ENCODE measurements around the gene GGTLC1. TPM values are rescaled to one million over a fixed set of nuclear protein-coding genes. Genes with fewer than 3 reads are reported as not detected.
"Not testable (repeated sequence)": the region's sequence is repeated elsewhere in the genome, so short reads cannot be mapped to it uniquely, and the experiment has no call there.

The GGTLC1 gene
- total RNA-seq, 1 experiment from 2014 or later, result not detected

DNA sequence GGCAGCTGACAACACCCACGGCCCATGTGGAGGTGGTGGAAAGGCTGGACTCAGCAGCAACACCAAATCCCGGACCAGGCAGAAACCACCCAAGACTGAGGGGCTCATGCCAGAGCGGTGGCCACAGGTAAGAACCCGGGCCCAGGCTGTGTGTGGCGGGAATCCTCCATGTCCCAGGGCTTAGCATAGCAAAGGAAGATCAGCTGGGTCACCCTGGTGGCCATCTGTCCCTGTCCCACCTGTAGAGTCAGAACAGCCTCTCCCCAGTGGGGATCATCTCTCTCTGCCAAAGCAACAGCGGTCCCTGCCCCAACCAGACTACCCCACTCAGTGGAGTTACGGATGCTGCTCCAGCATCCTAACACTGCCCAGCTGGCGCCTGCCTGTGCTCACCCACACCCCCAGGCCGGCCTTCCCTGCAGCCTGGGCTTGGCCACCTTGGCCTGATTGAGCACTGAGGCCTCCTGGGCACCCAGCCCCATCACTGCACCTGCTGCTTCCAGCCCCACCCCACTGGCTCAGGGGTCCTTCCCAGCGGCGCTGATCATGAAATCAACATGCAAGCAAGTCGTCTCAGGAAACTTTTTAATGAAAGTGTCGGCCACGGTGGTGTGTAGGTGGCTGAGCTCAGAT is 5.5 kb upstream of the GGTLC1 start:
- peak; percentile 24 for DNase-seq (ENCODE audit: low read depth)

GRCh38 chr20:23993440-23993839 is 4.9 kb upstream of the GGTLC1 start:
- not testable (repeated sequence) for DNase-seq (ENCODE audit: low read depth)

DNA sequence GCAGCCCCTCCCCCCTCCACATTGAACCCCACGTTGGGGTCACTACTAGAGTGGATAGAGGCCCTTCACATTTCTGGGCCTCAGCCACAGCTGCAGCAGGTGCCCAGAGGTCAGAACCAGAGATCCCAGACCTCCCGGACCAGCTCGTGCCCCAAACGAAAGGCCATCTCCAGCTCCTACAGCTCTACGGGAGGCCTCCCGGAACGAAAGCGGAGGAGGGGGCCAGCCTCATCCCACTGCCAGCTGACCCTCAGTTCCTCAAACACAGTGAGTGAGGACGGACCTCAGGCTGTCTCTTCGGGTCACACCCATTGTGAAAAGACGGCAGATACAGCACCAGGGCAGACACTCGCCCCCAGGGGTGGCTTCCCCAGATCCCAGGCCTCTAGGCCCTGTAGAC is 1.7 kb upstream of the GGTLC1 start:
- DNase-seq (ENCODE audit: low read depth), result not testable (repeated sequence)

- DNase-seq (ENCODE audit: low read depth), result not testable (repeated sequence)
These were observed 387 bp upstream of the GGTLC1 start for GRCh38 chr20:23988966-23989365.

GRCh38 chr20:23986716-23987115 is 1.9 kb downstream of the GGTLC1 start:
- not testable (repeated sequence) for DNase-seq (ENCODE audit: low read depth)

DNA sequence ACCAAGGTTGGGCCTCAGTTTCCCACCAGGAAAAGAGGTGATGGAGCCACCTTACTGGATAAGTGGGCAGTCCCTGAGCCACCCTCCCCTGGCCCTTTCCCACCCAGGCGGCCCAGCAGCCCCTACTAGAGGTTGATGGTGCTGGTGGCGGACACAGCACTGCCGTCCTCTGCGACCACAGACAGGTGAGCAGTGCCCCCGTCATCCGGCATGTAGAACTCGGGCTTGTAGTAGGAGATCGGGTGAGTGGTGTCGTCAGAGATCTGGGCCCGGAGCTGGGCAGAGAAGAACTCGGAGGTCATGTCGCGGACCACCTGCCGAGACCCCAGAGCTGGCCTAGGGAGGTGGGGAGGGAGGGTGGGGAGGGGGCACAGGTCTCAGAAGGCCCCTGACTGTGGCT is 2.3 kb downstream of the GGTLC1 start:
- DNase-seq (ENCODE audit: low read depth), result not testable (repeated sequence)

- DNase-seq (ENCODE audit: low read depth), result not testable (repeated sequence)
These were observed 2.8 kb downstream of the GGTLC1 start for GRCh38 chr20:23985790-23986225.

DNA sequence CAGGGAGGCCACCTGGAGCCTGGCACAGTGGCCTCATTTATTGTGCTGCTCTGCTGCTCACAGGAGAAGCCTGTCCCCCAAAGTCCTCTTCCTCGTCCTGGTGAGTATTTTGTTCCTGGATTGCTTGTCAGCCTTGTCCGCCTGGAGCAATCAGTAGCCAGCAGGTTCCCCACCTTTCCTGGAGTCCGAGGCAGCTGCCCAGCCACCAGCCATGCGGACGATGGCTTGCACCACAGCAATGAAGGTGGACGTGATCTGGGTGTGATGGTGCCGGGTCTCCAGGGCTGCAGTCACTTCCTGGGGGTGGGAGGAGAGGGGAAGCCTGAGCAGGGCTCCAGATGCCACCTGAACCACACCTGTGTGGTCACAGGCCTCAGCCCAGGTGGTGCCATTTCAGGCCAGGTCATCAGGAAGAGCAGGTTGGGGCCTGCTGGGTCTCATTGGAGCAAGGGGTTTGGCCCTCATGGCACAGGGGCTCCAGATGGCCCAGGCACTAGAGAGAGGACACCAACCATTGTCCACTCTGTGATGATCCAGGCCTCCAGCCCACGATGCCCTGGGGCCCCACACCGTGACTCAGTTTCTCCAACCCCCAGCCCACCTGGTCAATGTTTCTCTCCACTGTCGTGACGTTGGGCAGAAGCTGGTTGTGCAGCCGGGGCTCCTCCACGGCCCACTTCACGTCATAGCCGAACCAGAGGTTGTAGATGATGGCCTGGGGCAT is 3.4 kb downstream of the GGTLC1 start:
- not testable (repeated sequence) for DNase-seq (ENCODE audit: low read depth)

DNA sequence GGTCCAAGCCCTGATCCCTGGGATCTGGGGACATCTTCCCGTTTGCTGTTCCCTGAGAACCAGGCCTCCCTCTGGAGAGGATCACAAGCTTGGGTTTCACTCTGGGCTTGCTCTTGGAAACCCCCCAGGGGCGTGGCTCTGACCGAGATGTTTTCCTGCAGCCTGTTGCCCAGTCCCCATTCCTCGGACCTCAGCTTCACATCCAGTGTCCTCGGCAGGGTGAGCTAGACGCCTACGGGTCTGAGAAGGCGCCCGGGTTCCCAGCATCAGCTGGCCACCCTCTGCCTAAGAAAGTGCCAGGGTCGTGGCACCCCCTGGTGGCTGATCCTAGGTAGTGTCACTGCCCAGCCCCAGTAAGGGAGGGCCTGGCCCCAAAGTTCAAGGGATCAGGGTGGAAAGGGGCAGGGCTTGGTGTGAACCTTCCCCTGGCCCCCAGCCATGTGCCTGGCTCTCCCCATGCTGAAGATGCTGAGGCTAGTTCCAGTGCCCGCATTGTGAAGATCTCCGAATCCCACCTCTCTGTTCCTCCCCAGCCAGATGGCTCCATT is 4.0 kb downstream of the GGTLC1 start:
- DNase-seq (ENCODE audit: low read depth), result peak; percentile 20

- not testable (repeated sequence) for DNase-seq (ENCODE audit: low read depth)
These were observed 6.2 kb downstream of the GGTLC1 start for GRCh38 chr20:23982112-23983018.

- DNase-seq (ENCODE audit: low read depth), result not testable (repeated sequence)
These were observed 7.1 kb downstream of the GGTLC1 start for GRCh38 chr20:23981526-23981925.

DNA sequence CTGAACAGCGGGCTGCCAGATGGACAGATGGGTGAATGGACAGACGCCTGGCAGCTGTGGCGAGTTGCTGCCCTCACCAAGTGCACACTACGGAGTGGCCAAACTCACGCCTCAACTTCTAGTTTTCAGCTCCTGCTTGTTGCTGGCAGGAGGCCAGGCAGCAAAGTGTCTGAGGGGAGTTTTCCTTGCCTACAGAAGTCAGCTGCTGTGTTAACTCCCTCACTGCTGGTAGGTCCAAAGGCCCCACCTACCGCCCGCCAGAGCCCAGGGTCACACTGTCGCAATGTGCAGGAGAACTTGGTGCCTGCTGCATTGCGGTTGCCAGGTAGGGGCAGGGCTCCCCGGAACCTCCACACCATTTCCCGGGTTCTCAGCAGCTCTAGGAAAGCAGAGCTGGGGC is 7.6 kb downstream of the GGTLC1 start:
- not testable (repeated sequence) for DNase-seq (ENCODE audit: low read depth)

DNA sequence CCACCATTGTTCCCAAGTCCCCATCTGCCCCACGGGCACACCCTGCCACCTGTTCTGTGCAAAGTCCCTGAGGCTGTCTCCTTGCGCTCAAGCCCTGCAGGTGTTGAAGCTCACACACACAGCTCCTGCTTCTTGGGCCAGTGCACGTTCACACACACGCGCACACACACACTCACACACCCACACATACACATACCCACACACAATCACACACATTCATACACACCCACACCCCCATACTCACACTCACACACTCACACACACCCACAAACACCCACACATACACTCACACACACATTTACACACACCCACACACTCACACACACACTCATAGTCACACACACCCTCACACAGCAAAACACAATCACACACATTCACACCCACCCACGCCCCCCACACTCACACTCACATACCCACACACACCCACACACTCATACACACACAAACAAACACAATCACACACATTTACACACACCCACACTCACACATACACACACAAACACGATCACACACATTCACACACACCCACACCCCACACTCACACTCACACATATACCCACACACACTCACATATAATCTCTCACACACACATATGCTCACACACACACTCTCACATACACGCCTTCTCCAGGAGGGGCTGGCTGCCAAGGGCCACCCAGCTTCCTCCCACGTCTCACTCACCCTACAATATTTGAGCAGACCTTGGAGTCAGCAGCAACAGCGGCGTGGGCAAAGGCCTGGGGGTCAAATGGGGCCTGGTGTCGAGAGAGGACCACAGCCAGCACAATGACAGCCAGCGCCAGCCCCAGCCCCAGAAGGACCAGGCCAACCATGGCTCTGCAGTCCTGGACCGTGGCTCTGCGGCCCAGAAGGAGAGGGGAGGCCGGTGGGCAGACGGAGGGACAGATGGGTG is 8.4 kb downstream of the GGTLC1 start:
- DNase-seq (ENCODE audit: low read depth), result not testable (repeated sequence)

DNA sequence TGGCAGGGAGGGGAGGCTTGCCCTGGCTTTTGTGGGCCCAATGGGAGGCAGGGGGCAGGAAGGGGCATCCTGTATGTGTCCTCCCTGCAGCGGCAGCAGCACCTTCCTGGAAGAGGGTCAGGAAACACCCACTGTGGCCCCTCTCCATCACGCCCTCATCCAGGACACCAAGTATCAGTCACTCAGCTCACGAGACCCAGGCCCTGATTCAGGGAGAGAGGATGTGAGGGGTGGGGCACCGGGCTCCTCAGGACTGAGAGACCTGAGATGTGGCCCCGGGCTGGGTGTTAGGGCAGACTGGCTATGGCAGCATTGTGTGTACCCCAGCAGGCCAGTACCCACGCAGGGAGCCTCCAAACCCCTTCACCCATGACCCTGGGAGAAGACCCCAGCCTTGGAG is 9.2 kb downstream of the GGTLC1 start:
- not testable (repeated sequence) for DNase-seq (ENCODE audit: low read depth)

DNA sequence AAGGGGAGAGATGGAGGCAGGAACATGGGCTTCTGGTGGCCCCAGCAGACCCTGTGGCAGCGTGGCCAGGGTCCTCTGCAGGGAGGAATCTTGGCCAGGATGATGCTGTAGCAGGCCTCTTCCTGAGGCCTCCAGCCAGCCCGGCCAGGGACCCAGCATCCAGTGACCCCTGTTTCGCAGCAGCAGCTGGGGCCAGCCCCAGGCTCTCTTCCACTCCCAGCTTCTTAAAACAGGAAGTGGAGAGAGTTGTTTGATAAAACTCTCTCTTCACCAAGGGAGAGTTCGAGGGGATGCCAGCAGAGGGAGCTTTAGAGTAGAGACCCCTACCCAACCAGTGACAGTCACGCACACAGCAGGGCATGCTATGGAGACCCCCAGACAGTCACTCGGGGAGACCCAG is 10.1 kb downstream of the GGTLC1 start:
- DNase-seq (ENCODE audit: low read depth), result not testable (repeated sequence)

DNA sequence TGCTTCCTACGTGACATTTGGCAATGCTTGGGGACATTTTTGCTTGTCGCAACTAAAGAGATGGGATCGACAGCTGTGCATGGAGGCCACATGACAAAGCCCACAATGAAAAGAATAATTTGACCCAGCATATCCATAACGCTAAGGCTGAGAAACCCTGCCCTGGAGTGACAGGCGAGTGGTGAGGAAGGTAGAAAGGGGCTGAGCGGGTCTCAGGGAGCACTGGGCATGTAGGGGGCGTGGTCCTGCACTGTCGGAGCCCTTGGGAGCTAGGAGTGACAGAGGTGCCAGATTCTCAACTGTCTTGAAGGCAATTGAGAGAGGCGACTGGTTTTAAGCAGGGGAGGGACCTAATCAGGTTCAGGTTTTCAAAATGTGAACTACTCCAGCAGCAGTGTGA is 13.6 kb downstream of the GGTLC1 start:
- DNase-seq (ENCODE audit: low read depth), result no peak

GRCh38 chr20:23971310-23971709 is 17.3 kb downstream of the GGTLC1 start:
- DNase-seq (ENCODE audit: low read depth), result no peak

- no peak for DNase-seq (ENCODE audit: low read depth)
These were observed 18.5 kb downstream of the GGTLC1 start for GRCh38 chr20:23970049-23970448.

DNA sequence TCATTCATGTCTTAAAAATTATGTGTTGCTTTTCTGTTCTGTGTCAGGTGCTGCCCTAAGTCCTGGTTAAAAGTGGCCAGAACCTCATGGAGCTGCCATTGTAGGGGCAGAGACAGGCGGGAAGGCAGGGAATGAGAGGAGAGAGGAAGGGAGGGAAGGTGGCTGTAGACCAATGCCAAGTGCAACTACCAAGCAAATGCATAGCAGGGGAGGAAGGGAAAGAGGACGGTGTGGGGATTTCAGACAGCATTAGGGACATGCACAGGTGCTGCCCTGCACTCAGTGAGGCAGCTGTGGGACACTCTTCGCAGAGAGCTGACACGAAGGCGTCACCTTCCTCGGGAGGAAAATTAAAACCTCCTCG is 21.0 kb downstream of the GGTLC1 start:
- DNase-seq (ENCODE audit: low read depth), result no peak

DNA sequence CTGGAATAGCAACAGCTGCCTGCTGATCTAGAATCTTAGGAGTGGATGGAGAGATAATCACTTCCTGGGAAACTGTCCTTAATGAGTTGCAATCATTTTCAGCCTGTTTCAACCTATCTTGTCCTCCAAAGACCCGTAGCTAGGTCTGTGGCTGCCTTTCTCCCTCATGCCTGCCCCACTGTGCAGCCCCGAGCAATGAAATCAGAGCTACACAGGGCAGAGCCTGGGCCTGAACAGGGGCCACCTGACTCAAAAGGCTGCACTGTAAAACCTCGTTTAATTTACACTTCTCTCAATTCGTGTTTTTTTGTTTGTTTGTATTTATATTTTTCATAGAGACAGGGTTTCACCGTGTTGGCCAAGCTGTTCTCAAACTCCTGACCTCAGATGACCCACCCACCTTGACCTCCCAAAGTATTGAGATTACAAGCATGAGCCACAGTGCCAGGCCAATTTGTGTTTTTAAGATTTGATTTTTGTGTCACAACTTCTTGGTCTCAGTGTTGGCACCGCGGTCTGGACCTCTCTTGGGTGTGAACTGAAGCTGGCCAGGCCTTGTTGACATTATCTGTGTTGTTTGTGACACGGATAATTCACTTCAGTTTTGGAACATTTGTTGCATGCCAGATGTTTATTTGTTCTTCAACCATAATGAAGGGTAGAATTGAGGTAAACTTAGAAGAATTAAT is 21.5 kb downstream of the GGTLC1 start:
- DNase-seq (ENCODE audit: low read depth), result no peak
